RPMI7951 (cell line): ENCODE results near the gene HERC3. TPM values are rescaled to one million over a fixed set of nuclear protein-coding genes. Genes with fewer than 3 reads are reported as not detected.

Source experiments
- DNase-seq: peaks from one replicate; pipeline ENCODE4 v3.0.0-alpha.2; 2012; ENCODE audit warnings: low read depth
- total RNA-seq: library from RNA; depleted of rRNA; stranded (reverse); fragments of >200 nt; shearing (Covaris generic); gene quantifications from 2 replicates; pipeline ENCODE4 v1.2.3, GENCODE V29; 2014

Gene HERC3
- total RNA-seq, 1 experiment from 2014 or later: 7.8 TPM

GRCh38 chr4:88659055-88659889 lies 67.0 kb downstream of the HERC3 start:
- peak; percentile 64 for DNase-seq

GRCh38 chr4:88659890-88660208 lies 67.6 kb downstream of the HERC3 start:
- DNase-seq: no peak

GRCh38 chr4:88660446-88661294 lies 68.4 kb downstream of the HERC3 start:
- DNase-seq: peak; percentile 23

- peak; percentile 47 for DNase-seq
Observed at GRCh38 chr4:88661739-88662138, 69.5 kb downstream of the HERC3 start.

- DNase-seq: peak; percentile 27
Observed at GRCh38 chr4:88672987-88673386, 80.7 kb downstream of the HERC3 start.

- DNase-seq: no peak
Observed at GRCh38 chr4:88673886-88674285, 81.6 kb downstream of the HERC3 start.

GRCh38 chr4:88674565-88674964 lies 82.3 kb downstream of the HERC3 start:
- no peak for DNase-seq

- peak; percentile 15 for DNase-seq
Observed at GRCh38 chr4:88674979-88675378, 82.7 kb downstream of the HERC3 start.

- no peak for DNase-seq
Observed at GRCh38 chr4:88675543-88675942, 83.3 kb downstream of the HERC3 start.

GRCh38 chr4:88681209-88681608 lies 88.9 kb downstream of the HERC3 start:
- no peak for DNase-seq

- peak; percentile 26 for DNase-seq
Observed at GRCh38 chr4:88690355-88690754, 98.1 kb downstream of the HERC3 start.

GRCh38 chr4:88693792-88694191 lies 101.5 kb downstream of the HERC3 start:
- DNase-seq: no peak

- no peak for DNase-seq
Observed at GRCh38 chr4:88696630-88697029, 104.3 kb downstream of the HERC3 start.

GRCh38 chr4:88697141-88697540 lies 104.9 kb downstream of the HERC3 start:
- peak; percentile 44 for DNase-seq

- DNase-seq: peak; percentile 75
Observed at GRCh38 chr4:88697588-88698329, 105.5 kb downstream of the HERC3 start, which contains the start of gene NAP1L5. Gene NAP1L5 (minus strand): TSS chr4:88697829. CDS start chr4:88697754, 75 bp downstream.

- no peak for DNase-seq
Observed at GRCh38 chr4:88698519-88698918, 106.2 kb downstream of the HERC3 start.

GRCh38 chr4:88702782-88703181 lies 110.5 kb downstream of the HERC3 start:
- DNase-seq: no peak

GRCh38 chr4:88705223-88705622 lies 112.9 kb downstream of the HERC3 start:
- no peak for DNase-seq

GRCh38 chr4:88705805-88706492 lies 113.7 kb downstream of the HERC3 start:
- DNase-seq: no peak

GRCh38 chr4:88706574-88706973 lies 114.3 kb downstream of the HERC3 start:
- peak; percentile 39 for DNase-seq

GRCh38 chr4:88709989-88710388 lies 117.7 kb downstream of the HERC3 start:
- no peak for DNase-seq

- no peak for DNase-seq
Observed at GRCh38 chr4:88713782-88714181, 121.5 kb downstream of the HERC3 start.
